A673 (cell line): Measurements from ENCODE around the gene TNS1.

Experiments
- EZH2 ChIP-seq: fragments of 200-600 bp; sonication (generic); IDR thresholded peaks from 2 replicates; pipeline ENCODE4 v1.6.1; 2017; ENCODE audit warnings: borderline replicate concordance, low read depth, mild to moderate bottlenecking, mixed read lengths, antibody characterized with exemption, low read length; ENCODE audit not compliant: poor library complexity, severe bottlenecking
- TF ChIP-seq, protein P1 (sequence below): fragments of 300-800, 200-600 bp; sonication (generic); conservative IDR thresholded peaks from 2 replicates; pipeline ENCODE4 v1.5.1; 2017; ENCODE audit warnings: low read depth, mild to moderate bottlenecking, antibody characterized with exemption, low read length, moderate library complexity, mixed read lengths

DNA sequence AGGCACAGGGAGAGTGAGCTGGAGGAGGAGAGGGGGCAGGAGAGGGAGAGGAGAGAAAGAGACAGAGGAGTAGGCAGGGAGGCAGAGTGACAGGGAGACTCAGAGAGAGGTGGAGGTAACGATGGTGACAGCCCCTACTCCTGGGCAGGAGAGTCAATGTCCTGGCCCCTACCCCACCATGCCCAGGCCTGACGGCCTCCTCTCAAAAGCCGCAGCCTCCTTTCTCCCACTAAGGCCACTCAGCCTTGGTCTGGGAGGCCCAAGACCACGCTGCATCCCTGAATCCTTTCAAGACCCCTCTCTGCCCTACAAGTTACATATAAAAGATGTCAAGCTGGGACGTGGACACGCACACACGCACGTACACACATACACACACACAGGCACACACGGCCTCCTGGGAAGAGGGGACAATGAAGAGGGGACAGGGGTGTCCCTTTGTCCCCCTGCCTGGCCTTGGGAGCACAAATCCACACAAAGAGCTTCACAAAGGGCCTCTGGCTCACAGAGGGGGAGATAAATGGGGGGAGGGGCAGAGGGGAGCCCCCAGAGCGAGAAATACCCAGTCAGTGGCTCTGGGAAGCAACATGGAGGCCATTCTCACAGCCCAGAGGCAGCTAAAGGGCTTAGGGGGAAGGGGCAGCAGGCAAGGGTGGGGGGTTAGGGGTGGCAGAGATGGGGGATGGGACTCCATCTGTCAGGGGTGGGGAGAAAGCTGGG lies 19.5 kb upstream of the TNS1 start:
- no peak for TF ChIP-seq EZH2
- TF ChIP-seq, protein P1, sequence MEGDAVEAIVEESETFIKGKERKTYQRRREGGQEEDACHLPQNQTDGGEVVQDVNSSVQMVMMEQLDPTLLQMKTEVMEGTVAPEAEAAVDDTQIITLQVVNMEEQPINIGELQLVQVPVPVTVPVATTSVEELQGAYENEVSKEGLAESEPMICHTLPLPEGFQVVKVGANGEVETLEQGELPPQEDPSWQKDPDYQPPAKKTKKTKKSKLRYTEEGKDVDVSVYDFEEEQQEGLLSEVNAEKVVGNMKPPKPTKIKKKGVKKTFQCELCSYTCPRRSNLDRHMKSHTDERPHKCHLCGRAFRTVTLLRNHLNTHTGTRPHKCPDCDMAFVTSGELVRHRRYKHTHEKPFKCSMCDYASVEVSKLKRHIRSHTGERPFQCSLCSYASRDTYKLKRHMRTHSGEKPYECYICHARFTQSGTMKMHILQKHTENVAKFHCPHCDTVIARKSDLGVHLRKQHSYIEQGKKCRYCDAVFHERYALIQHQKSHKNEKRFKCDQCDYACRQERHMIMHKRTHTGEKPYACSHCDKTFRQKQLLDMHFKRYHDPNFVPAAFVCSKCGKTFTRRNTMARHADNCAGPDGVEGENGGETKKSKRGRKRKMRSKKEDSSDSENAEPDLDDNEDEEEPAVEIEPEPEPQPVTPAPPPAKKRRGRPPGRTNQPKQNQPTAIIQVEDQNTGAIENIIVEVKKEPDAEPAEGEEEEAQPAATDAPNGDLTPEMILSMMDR, result no peak
